Breast epithelium (tissue), 4 donors: ENCODE results near the gene MYO3B. TPM values are rescaled to one million over a fixed set of nuclear protein-coding genes. Genes with fewer than 3 reads are reported as not detected.

ENCODE experiments used
- DNase-seq, 2 donors: peaks; one replicate each; pipeline ENCODE4 v3.0.0-alpha.2; 2019; ENCODE audit warnings: low spot score in 2 of 2
- H3K27ac ChIP-seq, 2 donors: fragments of 200-600 bp; sonication (generic) in 1 of 2; one replicate each; pipeline ENCODE4 v1.5.1; 2016 to 2019; ENCODE audit warnings: mild to moderate bottlenecking in 1 of 2
- H3K27me3 ChIP-seq, 2 donors: fragments of 200-600 bp; sonication (generic) in 1 of 2; one replicate each; pipeline versions ENCODE4 v1.5.1 to v1.6.0; 2017 to 2019; ENCODE audit warnings: control low read depth in 1 of 2, mild to moderate bottlenecking in 1 of 2
- H3K36me3 ChIP-seq: fragments of 200-600 bp; one replicate; pipeline ENCODE4 v1.5.1; 2019
- H3K4me1 ChIP-seq, 2 donors: fragments of 200-600 bp; sonication (generic); one replicate each; pipeline ENCODE4 v1.5.1; 2016 to 2019; ENCODE audit warnings: control low read depth in 1 of 2
- H3K4me3 ChIP-seq, 3 donors: fragments of 200-600 bp; sonication (generic); 1 replicate in 2 of 3; 2 replicates in 1 of 3; pipeline ENCODE4 v1.5.1; 2016 to 2019; ENCODE audit warnings: mild to moderate bottlenecking in 3 of 3, moderate library complexity in 2 of 3
- H3K9me3 ChIP-seq, 2 donors: fragments of 200-600 bp; sonication (generic) in 1 of 2; one replicate each; pipeline ENCODE4 v1.5.1; 2016 to 2019; ENCODE audit warnings: control low read depth in 1 of 2
- CTCF ChIP-seq, 3 donors: fragments of 450-650 bp; IDR thresholded peaks; one replicate each; pipeline ENCODE4 v1.5.1; 2016 to 2017; ENCODE audit warnings: antibody characterized with exemption in 3 of 3, mild to moderate bottlenecking in 3 of 3, moderate library complexity in 3 of 3
- POLR2A ChIP-seq: fragments of 450-650 bp; IDR thresholded peaks from one replicate; pipeline ENCODE4 v1.6.1; 2016; ENCODE audit warnings: antibody characterized with exemption, mild to moderate bottlenecking, moderate library complexity
- POLR2AphosphoS5 ChIP-seq, 3 donors: sonication (generic); formaldehyde crosslinking; IDR thresholded peaks; one replicate each; pipeline ENCODE4 v1.6.1; 2017; ENCODE audit warnings: antibody characterized with exemption in 3 of 3
- intact Hi-C: fragments of 100-400 bp; cut with DNase I; formaldehyde crosslinking; loops from one replicate; pipeline ENCODE4 v1.15.1; 2023; ENCODE audit warnings: low total_unique reads
- total RNA-seq, 3 donors: library from RNA; depleted of rRNA; stranded (reverse); fragments of >200 nt; gene quantifications; one replicate each; pipeline ENCODE4 v1.1.0, GENCODE V29; 2016

MYO3B gene
- total RNA-seq, 3 donors from 2014 or later = 0.15 to 0.98 (median 0.16) TPM

DNA sequence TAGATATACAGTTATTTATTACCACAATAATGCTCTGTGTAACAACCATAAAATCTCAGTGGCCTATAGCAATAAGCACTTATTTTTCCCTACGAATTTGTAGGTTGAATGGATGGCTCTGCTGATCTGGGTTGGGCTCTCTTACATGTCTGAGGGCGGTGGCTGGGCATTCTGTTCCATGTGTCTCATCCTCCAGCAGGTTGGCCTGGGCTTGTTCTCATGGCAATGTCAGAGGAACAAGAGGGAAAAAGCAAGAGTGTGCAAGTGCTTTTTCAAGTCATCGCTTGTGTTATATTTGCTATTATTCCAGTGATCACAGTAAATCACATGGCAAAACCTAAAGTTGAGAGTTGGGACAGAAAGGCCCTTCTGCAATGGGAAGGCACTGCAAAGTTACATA lies 30.4 kb upstream of the MYO3B start:
- no peaks in the 10 kb centered on the region for H3K9me3 ChIP-seq

DNA sequence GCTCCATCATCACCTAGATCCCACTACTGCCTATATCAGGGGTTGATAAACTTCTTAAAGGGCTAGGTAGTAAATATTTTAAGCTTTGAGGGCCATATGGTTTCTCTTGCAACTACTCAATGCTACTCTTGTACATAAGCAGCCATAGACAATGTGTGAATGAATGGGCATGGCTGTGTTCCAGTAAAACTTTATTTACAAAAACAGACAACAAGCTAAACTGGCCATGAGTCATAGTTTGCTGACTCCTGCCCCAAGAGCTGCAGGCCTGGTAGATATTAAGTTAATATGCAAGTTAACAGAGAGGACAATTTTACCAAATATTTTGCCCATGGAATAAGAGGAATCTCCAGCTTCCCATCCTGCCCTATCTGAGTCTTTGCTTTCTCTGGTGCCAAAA lies 29.8 kb upstream of the MYO3B start:
- intact Hi-C loops = no loop called here
- H3K36me3 ChIP-seq = no peaks in the 10 kb centered on the region
- no peaks in the 10 kb centered on the region for H3K4me1 ChIP-seq
- no peak overlapping the region for H3K27ac ChIP-seq
- H3K4me3 ChIP-seq = no peak overlapping the region
- DNase-seq = no peak
- H3K27me3 ChIP-seq = no peaks in the 10 kb centered on the region
- no peaks in the 10 kb centered on the region for H3K9me3 ChIP-seq
- TF ChIP-seq CTCF (IDR thresholded peaks at IDR 0.05) (no peak), POLR2AphosphoS5 (IDR thresholded peaks at IDR 0.05) (no peak), POLR2A (no peak)

More for the DNA sequence above, 30.4 kb upstream of the MYO3B start:
- Histone ChIP-seq H3K4me1 (no peaks in the 10 kb centered on the region), H3K27ac (no peak overlapping the region), H3K36me3 (no peaks in the 10 kb centered on the region), H3K4me3 (no peak overlapping the region), H3K27me3 (no peaks in the 10 kb centered on the region)
- TF ChIP-seq POLR2AphosphoS5 (IDR thresholded peaks at IDR 0.05) = no peak
- TF ChIP-seq CTCF (IDR thresholded peaks at IDR 0.05) = no peak
- TF ChIP-seq POLR2A = no peak
- intact Hi-C loops = no loop called here
- no peak for DNase-seq

DNA sequence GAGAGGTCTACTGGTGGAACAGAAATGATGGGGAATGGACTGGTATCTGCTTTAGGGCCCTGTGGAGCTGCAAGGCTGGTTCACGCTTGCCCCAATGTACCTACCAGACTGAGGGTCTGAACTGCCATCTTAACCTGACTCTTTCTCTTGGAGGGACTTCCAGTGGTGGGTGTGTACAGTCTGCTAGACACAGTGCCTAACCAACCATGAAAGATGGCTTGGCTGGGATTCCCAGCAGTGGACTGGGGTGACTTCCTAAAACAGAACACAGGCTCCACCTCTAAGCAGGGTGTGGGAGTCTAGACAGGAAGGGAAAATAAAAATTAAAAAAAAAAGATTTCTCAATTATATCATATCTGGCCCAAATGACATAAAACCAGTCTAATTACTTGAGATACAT lies 25.5 kb upstream of the MYO3B start:
- intact Hi-C loops = no loop called here
- H3K36me3 ChIP-seq = no peaks in the 10 kb centered on the region
- no peak for DNase-seq
- no peaks in the 10 kb centered on the region for H3K4me1 ChIP-seq
- H3K9me3 ChIP-seq = no peaks in the 10 kb centered on the region
- no peaks in the 10 kb centered on the region for H3K27me3 ChIP-seq
- no peak overlapping the region for H3K27ac ChIP-seq
- no peak overlapping the region for H3K4me3 ChIP-seq
- TF ChIP-seq POLR2A = no peak
- TF ChIP-seq POLR2AphosphoS5 (IDR thresholded peaks at IDR 0.05) = no peak
- TF ChIP-seq CTCF (IDR thresholded peaks at IDR 0.05) = no peak

DNA sequence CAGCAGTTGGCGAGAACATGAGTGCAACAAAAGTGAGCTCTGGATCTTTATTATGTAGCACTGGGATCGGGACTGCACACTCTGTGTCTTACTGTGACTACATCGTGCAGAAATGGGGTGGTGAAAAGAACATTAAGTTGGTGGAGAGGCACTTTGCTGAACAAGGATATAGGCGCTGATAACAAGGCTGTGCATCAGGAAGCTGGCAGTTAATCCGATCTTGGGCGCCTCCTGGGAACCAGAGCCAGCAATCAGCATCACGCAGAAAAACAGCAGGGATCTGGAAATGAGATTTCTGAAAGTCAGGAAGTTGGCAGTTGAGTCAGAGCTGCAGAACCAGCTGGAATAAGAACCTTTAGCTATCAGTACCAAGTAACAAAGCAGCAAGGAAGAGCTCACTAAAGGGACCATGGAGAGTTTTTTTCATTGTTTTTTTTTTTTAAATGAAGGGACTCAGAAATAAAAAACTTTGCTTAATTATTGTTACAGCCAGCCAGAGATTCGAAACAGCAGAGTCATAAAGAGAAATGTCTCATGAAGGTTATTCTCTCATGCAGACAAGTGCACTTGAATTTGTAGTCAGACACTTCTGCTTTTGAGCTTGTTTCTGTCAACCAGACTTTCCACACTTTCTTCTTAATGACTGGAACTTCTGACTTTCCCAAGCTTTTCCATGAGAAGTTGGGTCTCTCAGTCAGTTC lies 22.8 kb upstream of the MYO3B start:
- intact Hi-C loops = no loop called here
- Histone ChIP-seq H3K27ac (no peak overlapping the region), H3K36me3 (no peaks in the 10 kb centered on the region), H3K9me3 (no peaks in the 10 kb centered on the region), H3K27me3 (no peaks in the 10 kb centered on the region), H3K4me1 (no peaks in the 10 kb centered on the region), H3K4me3 (no peak overlapping the region)
- DNase-seq = no peak
- no peak for TF ChIP-seq POLR2AphosphoS5 (IDR thresholded peaks at IDR 0.05)

- TF ChIP-seq POLR2A = no peak
- Histone ChIP-seq H3K4me3 (no peak overlapping the region), H3K36me3 (no peaks in the 10 kb centered on the region), H3K9me3 (no peaks in the 10 kb centered on the region), H3K4me1 (no peaks in the 10 kb centered on the region), H3K27me3 (no peaks in the 10 kb centered on the region), H3K27ac (no peak overlapping the region)
- DNase-seq = no peak
- intact Hi-C loops = no loop called here
Observed at GRCh38 chr2:170155723-170156253, 22.2 kb upstream of the MYO3B start.

- Histone ChIP-seq H3K4me1 (no peaks in the 10 kb centered on the region), H3K9me3 (no peaks in the 10 kb centered on the region), H3K36me3 (no peaks in the 10 kb centered on the region), H3K4me3 (no peak overlapping the region), H3K27ac (no peak overlapping the region), H3K27me3 (no peaks in the 10 kb centered on the region)
- intact Hi-C loops = no loop called here
- DNase-seq = no peak
- TF ChIP-seq POLR2AphosphoS5 (IDR thresholded peaks at IDR 0.05) = no peak
- no peak for TF ChIP-seq POLR2A
- no peak for TF ChIP-seq CTCF (IDR thresholded peaks at IDR 0.05)
Observed at GRCh38 chr2:170156592-170156991, 21.4 kb upstream of the MYO3B start.
